NOMO-1 treated with DMSO at 0.1 percent for 48 hours (cell line): ENCODE measurements around the gene MYADM.

Experiments
- DNase-seq: peaks from one replicate; lab custom pipeline; 2025; ENCODE audit not compliant: unreplicated experiment; lab: John Stamatoyannopoulos, UW

MYADM gene

DNA sequence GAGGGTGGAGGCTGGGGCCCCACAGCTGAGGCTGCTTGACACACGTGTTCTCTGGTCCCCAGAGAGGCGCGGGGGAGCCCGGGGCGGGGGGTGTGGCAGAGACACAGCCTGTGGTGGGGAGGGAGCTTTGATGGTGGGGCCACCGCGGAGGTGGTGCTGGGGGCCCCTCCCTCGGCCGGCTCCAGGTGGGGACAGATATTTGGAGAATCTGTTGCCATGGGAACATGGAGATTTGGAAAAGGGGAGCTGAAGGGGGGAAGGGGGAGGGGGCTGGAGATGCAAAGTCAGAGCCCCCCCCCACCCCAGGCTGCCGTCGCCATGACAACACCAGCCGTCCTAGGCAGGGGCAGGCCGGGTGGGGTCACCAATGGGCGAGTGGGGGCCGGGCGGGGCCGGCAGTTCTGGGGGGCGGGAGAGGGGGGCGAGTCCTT, 15.6 kb downstream of the MYADM start:
- DNase-seq, result no peak

DNA sequence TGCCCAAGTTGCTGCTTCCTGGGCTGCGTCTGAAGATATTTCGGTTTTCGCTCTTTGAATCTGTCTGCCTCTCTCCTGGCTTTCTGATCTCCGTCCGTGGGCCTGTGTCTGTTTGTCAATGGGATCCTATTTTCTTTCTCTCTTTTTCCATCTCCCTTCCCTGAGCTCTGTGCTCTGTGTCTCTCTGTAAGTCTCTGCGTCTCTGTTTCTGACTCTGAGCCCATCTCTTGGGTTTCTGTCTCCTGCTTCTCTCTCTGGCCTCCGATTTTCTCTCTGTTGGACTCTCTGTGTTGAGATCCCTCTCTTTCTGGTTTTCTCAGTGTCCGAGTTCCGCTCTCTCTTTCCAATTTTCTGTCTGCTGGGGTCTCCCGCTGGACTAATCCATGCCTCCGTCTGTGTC, 16.1 kb downstream of the MYADM start:
- no peak for DNase-seq

DNA sequence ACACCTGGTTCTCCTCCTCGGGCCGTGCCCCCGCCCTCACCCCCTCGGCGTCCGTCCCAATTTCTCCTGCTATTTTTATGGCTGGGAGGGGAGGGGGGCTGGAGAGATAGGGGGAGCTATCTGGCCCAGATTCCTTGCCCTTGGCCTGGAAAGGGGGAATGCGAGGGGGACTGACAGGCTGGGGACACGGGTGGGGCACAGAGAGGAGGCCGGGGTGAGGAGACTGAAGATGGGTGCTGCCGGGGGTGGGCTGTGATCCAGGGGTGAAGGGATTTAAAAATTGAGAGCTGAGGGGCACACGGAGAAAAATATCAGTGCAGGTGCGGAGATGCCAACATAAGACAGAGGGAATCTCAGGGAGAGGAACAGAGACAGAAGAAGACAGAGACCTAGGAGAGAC, 16.6 kb downstream of the MYADM start:
- DNase-seq, result no peak

DNA sequence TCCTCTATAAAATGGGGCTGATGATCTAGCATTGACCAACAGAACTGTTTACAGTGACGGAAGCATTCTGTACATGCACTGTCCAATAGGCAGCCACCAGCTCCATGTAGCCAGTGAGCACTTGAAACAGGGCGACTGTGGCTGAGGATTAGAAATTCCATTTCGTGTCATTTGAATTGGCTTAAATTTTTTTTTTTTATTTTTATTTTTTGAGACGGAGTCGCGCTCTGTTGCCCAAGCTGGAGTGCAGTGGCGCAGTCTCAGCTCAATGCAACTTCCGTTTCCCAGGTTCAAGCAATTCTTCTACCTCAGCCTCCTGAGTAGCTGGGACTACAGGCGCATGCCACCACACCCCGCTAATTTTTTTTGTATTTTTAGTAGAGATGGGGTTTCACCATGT, 17.4 kb downstream of the MYADM start:
- no peak for DNase-seq

DNA sequence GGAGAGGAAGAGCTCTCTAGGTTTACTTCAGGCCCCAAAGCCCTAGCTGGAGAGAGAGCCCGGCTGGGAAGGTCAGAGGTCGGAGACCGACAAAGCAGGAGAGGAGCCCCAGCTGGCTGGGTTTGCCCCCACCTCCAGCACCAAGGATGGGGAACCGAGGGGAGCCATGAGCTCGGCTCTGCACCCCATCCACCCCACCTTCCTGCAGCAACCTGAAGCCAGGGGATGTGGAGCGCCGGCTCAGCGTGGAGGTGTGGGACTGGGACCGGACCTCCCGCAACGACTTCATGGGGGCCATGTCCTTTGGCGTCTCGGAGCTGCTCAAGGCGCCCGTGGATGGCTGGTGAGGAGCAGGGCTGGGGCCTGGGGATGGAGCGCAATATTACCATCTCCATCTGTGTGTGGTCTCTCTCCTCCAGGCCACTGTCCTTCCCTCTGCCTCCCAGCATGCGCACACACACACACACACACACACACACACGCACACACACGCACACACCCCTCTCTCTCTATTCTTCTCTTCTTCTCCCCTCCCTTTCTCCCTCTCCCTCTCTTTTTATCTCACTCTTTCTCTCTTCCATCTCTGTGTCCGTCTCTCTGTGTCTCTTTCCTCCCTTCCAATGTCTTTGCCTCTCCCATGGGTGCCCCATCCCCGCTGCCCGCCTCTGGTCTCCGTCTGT, 24.8 kb downstream of the MYADM start:
- no peak for DNase-seq

DNA sequence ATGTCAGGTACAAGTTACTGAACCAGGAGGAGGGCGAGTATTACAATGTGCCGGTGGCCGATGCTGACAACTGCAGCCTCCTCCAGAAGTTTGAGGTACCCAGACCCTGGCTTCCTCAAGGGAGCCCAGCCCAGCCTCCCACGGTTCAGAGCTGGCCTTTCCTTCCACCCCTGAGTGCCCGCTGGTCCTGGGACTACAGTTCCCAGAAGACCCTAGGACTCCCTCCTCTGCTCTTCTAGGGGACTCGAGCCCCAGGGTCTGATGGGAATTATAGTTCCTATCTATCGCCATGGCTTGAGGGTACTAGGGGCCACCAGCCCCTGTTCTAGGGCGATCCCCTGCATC, 25.3 kb downstream of the MYADM start:
- no peak for DNase-seq

DNA sequence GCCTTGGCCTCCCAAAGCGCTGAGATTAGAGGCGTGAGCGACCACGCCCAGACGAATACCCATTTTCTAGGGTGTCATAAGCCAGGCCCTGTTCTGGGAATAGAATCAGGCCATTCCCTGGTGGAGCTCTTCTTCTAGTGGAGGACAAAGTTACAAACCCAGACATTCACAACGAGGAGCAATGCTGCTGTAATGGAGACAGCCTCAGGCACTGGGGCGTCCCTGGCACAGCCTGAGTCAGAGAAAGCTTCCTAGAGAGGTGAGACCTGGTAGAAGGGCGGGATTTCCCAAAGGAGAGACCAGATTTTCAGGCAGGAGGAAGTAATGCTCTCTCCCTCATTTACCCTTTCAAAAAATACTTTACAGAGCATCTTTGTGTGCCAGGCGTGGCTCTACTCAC, 27.0 kb downstream of the MYADM start:
- no peak for DNase-seq

DNA sequence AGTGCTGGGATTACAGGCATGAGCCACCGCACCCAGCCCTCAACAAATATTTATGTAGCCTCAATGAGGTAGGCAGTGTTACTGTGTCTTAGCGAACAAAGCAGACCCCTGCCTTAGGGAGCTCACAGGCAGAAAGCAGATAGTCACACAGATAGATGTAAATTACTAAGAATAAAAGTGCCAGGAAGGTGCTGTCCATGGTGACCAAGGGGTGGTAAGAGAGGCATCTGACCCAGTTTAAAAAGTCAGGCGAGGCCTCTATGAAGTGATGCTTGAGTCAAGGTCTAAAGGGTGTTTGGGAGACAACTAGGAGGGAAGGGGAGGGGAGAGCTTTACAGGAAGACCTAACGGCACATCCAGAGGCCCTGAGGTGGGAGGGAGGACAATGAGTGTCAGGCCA, 29.0 kb downstream of the MYADM start:
- no peak for DNase-seq

DNA sequence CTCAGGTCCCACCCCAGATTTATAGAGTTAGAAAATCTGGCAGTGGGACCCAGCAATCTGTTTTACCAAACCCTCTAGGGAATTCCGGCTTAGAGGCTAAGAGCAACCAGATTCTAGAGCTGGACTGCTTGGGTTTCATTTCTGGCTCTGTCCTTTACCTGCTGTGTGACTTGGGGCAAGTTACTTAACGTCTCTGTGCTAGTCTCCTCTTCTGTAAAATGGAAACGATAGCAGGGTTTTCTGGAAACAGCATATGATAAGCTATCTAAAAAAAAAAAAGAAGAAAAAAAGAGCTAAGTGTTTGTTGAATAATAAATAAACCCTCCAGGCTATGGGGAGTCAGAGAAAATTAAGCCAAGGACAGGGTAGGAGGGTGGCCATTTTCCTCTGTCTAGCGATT, 29.8 kb downstream of the MYADM start:
- DNase-seq, result no peak

DNA sequence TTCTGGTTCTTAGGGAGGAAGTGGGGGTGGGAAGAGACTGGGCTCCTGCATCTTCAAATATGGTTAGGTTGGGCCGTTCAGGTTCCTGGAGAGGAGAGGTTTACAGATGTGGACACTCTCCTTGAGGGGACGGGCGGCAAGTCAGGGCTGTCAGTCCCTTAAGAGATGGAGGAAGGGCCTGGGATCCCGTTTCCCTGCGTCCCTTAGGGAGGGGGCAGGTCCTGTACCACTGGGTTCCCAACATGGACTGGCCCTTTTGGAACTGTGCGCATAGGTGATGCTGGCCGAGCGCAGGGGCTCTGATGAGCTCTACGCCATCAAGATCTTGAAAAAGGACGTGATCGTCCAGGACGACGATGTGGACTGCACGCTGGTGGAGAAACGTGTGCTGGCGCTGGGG, 30.5 kb downstream of the MYADM start:
- DNase-seq, result no peak

DNA sequence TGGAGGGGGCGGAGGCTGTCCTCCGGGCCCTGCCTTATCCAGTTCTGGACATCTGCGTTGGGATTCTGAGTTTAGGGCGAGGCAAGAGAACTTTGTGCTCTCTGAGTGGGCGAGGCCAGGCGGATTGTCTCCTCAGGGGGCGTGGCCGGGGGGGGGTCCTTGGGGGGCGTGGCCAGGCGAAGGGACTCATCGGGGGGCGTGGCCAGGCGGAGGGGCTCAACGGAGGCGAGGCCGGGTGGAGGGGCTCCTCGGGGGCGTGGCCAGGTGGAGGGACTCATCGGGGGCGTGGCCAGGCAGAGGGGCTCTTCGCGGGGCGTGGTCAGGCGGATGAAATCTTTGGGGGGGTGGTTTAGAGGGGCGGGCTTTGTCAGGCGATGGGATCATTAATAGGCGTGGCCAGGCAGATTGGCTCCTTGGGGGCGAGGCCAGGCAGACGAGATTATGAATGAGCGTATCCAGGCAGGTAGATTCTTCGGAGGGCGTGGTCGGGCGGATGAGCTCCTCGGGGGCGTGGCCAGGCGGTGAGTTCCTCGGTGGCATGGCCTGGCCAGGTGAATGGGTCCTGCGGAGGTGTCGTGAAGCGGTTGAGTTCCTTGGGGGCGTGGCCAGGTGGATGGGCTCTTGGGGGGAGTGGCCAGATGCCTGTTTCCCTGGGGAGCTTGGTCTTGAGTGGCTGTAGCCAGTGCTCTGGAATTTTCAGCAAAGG, 31.1 kb downstream of the MYADM start:
- no peak for DNase-seq

DNA sequence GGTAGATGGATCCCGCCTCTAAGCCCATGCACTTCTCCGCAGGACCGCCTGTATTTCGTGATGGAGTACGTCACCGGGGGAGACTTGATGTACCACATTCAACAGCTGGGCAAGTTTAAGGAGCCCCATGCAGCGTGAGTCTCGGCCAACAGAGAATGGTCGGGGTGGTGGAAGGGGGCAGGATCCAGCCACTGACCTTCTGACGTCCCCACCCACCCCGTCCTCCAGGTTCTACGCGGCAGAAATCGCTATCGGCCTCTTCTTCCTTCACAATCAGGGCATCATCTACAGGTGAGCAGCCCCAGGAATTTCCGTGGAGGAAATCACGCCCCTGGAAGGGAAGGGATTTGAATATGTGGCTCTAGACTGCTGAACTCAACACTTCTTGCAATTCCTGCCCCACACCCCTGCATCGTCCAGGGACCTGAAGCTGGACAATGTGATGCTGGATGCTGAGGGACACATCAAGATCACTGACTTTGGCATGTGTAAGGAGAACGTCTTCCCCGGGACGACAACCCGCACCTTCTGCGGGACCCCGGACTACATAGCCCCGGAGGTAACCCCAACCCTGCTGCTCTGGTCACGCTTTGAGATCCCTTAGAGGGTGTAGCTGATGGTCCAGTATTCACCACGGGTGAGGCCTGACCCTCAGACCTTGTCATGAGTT, 32.6 kb downstream of the MYADM start:
- no peak for DNase-seq

DNA sequence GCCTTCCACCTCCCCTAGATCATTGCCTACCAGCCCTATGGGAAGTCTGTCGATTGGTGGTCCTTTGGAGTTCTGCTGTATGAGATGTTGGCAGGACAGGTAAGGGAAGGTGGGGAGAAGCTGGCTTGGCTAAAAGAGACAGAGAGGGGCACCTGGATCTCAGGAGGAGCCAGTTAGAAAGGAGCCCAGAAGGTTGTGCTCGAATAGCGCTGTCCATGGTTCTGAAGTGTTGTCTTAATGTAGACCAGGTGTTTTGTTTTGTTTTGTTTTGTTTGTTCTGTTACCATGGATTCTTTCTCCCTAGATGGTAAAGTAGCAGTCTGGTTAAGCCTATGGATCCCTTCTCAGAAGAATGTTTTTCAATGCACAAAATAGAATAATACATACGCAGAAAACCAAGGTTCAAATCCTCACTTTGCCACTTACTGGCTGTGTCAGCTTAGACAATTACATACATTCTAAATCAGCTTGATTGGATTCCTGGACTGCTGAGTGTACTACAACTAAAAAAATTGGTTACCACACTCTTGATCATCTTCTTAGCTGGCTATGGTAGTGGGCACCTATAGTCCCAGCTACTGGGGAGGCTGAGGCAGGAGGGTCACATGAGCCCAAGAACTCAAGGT, 35.5 kb downstream of the MYADM start:
- DNase-seq, result peak; percentile 37

DNA sequence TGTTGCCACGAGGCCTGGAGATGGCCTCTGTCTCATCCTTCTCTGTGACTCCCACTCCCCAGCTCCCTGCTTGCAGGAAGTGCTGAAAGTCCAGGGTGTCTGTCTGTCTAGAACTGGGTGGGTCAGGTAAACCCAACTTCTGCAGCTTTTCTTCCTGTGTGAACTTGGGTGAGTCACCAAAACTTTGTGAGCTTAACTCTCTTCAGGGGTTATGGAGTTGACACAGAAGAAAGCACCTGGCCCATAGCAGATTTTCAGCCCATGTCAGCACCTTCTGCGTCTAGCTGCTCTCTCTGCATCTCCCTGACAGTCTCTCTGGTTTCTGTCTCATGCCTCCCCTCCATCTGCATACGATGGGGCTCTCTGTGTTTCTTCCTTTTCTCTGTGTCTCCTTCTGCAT, 37.2 kb downstream of the MYADM start:
- no peak for DNase-seq

DNA sequence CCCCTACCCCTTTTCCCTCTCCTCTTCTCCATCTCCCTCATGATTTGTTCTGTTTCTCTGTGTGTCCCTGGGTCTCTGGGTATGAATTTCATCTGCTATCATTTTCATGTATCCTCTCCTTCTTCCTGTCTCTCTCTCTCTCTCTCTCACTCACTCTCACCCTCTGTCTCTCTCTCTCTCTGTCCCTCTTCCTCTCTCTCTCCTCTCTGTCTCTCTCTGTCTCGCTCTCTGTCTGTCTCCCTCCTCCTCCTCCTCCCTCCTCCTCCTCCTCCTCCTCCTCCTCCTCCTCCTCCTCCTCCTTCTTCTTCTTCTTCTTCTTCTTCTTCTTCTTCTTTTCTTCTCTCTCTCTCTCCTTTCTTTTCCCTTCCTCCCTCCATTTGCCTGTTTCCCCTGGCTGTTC, 38.1 kb downstream of the MYADM start:
- no peak for DNase-seq

DNA sequence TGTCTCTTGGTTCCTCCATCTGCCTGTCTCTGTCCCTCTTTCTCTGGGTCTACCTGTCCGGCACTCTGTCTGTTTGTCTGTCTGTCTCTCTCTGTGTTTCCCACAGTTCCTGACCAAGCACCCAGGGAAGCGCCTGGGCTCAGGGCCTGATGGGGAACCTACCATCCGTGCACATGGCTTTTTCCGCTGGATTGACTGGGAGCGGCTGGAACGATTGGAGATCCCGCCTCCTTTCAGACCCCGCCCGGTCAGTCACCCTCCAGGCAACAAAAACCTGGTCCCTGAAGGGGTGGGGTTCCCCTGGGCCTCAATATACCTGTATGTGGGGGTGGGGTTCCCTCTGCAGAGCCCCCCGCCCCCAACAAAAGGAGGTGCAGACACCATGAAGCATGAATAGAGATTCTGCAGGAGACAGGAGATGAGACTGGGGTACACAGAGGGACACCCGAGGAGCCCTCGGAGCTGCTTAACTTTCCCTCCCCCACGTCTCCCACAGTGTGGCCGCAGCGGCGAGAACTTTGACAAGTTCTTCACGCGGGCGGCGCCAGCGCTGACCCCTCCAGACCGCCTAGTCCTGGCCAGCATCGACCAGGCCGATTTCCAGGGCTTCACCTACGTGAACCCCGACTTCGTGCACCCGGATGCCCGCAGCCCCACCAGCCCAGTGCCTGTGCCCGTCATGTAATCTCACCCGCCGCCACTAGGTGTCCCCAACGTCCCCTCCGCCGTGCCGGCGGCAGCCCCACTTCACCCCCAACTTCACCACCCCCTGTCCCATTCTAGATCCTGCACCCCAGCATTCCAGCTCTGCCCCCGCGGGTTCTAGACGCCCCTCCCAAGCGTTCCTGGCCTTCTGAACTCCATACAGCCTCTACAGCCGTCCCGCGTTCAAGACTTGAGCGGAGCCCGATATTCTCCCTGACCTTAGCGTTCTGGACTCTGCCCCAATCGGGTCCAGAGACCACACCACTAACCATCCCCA, 38.8 kb downstream of the MYADM start:
- DNase-seq, result no peak

DNA sequence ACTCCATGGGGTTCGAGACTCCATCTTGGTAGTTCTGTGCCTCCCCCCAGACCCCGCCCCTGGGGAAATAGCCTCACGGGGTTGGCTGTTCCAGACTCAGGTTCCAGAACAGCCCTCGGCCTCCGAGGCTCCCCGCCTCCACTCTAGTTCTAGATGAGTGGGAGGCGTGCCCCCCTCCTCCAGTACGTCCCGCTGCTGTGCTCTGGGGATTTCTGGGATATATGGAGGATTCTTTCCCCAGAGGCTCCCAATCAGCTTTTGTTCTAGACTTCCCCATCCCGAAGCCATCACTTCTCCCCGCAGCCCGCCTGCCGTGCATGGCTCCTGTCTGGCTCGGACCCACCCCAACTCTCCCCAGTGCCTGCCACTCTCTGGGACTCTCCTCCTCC, 39.5 kb downstream of the MYADM start:
- DNase-seq, result no peak

DNA sequence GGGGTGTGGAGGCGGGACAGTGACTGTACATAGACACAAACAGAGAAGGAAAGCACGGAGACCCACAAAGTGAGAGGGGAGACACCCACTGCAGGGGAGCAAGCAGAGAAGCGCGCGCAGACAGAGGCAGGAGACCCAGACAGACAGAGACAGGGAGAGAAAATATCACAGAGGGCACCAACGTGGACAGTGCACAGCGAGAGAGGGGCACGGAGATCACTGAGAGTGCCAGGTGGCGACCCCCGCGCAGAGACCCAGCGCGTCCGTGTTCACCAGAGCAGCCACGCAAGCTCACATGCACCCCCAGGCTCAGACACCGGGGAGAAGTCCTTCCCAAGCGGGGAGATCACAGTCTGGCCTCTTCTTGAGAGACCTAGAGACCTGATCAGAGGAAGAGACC, 40.0 kb downstream of the MYADM start:
- no peak for DNase-seq

DNA sequence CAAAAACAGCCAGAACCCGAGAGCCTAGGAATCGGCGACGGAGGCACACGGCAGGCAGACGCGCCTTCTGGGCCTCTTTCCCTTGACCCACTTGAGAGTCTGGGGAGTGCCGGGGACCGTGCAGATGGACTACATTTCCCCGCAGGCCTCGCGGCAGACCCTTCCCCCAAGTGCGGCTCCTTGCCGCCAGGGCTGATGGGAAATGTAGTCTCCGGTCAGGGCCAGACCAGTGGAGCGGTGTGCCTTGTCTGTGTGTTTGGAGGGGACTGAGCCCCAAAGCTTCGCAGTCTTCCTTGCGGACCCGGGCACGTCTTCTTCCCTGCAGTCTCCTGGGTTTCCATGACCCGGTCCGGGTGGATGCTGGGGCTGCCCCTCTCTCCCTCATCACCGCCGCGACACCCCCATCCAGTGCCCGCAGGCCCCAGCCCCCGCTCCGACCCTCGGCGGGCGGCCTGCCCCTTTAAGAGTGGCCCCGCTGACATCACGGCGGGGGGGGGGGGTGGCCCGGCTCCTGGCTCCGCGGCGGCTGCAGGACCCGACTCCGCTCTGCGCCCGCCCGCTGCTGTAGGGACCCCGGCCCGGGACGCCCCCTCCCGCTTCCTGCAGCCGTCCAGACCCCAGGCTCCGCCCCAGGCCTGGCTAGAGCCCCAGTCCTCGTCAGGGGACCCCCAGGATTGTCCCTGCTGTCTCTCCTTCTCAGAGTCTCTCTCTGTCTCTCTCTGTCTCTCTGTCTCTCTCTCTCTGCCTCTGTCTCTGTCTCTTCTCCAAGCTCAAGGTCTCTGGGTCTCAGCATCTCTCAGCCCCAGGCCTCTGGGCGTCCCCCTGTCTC, 40.6 kb downstream of the MYADM start:
- DNase-seq, result peak; percentile 12

DNA sequence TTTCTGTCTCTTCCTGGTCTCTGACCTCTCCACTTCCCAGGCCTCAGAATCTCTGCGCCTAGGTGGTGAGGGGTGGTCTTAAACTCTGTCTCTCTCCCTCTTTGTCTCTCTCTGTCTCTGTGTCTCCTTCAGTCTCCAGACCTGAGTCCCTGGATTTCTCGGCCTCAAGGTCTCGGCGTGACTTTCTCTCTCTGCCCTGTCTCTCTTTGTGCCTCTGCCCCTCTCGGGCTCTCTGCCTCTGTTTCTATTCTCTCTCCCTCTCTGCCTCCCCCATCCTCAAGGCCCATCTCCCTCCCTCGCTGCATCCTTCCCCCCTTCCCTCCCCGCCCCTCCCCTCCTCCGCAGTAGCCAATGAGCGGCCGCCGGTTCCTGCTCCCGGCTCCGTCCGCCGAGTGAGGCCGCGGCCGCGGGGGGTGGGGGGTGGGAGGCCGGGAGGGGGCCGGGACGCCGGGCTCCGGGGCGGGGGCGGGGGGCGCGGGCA, 41.3 kb downstream of the MYADM start, which contains the start of gene CACNG7:
CACNG7 (plus strand) TSS at position 344 of the 481 bp plus-strand sequence. CDS start 3,554 bp downstream, outside the sequence.
- no peak for DNase-seq
